ENCODE results near the gene IL1RL1.

Gene IL1RL1

DNA sequence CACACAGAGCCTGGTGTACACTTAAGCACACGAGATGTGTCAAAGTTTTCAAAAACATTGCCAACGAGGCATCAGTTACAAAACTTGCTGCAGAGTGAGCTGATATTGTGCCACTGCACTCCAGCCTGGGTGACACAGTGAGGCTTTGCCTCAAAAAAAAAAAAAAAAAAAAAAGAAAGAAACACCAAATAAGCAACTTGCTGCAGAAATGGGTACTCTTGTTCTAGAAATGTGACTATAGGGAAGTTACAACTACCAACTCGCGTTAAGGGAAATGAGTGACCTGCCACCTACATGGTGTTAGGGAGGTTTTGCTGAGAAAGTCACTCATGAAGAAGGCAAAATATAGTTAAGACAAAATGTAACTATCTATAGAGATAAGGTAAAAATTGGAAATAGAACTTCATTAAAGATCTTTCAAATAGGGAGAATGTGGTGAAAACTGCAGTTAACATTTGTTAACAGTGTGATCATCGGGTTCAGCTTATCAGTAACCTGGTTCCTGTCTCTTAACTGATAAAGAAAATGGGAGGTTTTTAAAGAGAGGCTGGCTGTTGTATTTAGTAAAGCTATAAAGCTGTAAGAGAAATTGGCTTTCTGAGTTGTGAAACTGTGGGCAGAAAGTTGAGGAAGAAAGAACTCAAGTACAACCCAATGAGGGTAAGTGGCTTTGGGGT lies at the start of gene IL1RL1:
Gene IL1RL1 (plus strand): TSS at position 600 of the 677 bp plus-strand sequence. CDS start 26,702 bp downstream, outside the sequence.
- DNase-seq (ENCODE audit: low spot score) = no peak

DNA sequence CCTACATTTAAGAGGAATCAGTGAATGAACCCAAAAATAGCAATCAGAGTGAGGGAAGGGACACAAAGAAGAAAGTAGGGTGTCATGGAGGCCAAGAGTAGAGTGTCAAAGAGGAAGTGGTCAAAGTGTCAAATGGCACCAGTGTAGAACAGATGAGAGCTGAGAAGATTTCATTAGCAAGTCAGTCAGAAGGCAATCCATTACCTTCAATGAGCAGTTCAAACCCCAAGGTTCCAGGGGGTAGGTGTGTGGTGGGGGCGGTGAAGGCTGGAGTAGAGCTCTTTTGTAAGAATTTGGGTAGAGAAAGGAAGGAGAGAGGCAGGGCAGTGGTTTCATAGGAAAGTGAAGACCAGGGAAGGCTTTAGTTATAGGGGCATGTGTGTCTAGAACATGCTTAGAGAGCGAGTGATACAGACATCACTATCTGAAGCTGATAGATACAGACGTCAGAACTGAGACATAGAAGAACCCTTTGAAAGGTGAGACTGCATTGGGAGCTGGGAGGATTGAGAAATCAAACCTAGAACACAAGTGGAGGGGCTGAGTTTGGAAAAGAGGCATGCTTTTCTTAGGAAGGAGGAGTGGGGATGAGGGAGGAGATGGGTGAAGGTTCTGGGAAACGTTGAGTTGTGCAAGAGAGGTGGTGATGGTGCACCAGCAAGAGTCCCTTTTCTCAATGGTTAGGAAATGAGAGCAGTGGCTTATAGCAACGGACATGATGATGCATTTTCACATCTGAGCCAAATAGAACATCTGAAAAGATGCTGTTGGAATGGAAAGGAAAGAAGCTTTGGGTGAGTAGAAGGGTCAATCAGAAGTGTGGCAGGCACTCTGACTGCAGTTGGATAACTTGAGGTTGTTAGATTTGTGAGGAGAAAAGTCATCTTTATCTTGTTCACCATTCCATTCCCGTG lies 48.9 kb upstream of the IL1RL1 start:
- no peak for DNase-seq (ENCODE audit: low spot score)

DNA sequence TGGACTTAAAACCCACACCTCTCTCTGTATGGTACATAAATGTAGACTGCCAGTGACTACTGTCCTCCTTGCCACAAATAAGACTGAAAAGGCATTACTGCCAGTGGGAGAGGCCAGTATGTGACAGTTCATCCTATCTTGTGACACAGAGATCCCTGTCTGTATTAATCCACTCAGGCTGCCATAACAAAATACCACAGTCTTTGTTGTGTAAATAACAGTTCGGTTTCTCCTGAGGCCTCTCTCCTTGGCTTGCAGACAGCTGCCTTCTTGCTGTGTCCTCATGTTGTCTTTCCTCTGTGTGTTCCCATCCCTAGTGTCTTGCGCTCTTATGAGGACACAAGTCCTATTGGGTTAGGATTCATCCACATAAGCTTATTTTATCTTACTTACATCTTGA lies 46.4 kb upstream of the IL1RL1 start:
- DNase-seq (ENCODE audit: low spot score) = no peak

GRCh38 chr2:102266204-102266603 lies 45.2 kb upstream of the IL1RL1 start:
- no peak for DNase-seq (ENCODE audit: low spot score)

GRCh38 chr2:102267774-102268173 lies 43.6 kb upstream of the IL1RL1 start:
- DNase-seq (ENCODE audit: low spot score) = no peak

DNA sequence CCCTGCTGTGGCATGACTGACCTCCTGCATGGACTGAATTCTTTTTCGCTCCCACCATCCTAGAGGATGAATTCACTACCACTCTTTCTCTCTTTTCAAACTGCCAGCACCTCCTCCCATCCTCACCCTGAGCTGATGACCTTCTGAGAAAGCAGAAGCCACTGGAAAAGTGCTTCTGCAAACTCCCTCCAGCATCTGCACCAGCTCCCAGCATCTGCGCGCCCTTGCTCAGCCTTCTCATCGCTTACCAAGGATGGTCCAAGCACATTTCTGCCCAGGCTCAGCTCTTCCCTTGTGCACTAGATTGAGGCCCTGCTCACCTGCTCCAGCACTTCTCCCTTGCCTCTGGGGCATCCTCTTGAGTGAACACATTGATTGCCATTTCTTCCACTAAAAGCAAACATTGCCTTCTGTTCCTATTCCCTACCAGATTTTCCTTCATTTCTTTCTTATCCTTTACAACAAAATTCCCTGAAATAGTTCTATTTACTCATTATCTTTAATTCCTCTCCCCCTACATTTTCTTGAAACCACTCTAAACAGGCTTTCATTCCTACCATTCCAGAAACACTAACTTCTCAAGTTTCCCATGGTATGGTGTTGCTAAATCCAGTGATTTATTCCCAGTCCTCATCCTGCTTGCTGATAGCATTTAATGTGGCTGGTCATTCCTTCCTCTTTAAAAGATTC lies 42.7 kb upstream of the IL1RL1 start:
- DNase-seq (ENCODE audit: low spot score) = no peak

DNA sequence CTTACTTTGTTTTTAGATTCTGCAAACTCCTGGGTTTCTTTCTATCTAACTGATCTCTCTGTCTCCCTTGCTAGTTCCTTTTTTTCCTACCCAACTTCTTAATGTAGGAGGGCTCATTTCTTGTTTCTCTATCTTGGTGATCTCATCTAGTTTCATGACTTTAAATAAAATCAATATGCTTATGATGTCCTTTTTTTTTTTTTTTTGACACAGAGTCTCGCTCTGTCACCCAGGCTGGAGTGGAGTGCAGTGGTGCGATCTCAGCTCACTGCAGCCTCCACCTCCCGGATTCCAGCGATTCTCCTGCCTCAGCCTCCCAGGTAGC lies 42.2 kb upstream of the IL1RL1 start:
- no peak for DNase-seq (ENCODE audit: low spot score)

GRCh38 chr2:102271844-102272243 lies 39.5 kb upstream of the IL1RL1 start:
- DNase-seq (ENCODE audit: low spot score) = no peak

- no peak for DNase-seq (ENCODE audit: low spot score)
These were observed 37.6 kb upstream of the IL1RL1 start for GRCh38 chr2:102273619-102274211.

GRCh38 chr2:102276549-102277201 lies 34.7 kb upstream of the IL1RL1 start:
- DNase-seq (ENCODE audit: low spot score) = no peak

DNA sequence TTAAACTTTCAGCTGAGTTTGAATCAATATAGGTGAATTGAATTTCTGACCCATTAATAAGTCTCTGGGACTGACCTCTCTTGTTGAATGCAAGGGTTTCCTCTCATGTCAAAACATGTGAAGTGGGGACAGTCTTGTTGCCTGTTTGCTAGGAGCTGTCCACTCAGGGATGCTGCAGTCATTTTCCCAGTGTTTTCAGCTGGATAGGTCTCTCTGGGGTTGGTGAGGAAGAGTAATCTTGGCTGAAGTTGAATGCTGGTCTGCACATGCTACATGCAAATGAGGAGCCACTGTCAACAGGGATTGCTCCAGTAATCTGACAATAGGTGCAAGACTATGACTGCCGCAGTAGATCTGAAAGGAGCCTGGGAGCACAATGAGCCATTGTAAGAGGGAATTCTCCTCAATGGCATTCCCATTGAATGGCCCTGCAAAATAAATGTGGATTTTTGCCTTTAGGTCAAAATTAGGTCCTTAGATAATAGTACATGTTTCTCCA lies 34.1 kb upstream of the IL1RL1 start:
- no peak for DNase-seq (ENCODE audit: low spot score)

- no peak for DNase-seq (ENCODE audit: low spot score)
These were observed 32.5 kb upstream of the IL1RL1 start for GRCh38 chr2:102278720-102279390.

- DNase-seq (ENCODE audit: low spot score) = no peak
These were observed 32.0 kb upstream of the IL1RL1 start for GRCh38 chr2:102279391-102279735.

DNA sequence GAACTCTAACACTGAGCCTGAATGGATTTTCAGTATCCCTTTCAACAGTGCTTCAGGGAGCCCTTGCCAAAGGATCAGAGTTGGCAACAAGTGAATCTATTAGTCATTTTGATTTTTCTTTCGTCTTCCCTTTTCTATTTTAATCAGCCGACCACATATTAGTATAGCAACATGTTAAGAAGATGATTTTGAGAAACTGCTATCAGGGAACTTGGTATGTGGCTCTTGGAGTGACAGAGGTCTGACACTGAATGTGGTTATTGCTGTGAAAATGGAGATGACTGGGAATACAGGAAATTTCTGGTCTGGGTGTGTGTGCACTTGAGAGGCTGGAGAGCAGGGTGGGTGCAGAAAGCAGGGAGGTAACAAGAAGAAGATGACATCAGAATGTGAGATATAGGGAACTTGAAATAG lies 28.7 kb upstream of the IL1RL1 start:
- DNase-seq (ENCODE audit: low spot score) = no peak

- DNase-seq (ENCODE audit: low spot score) = no peak
These were observed 27.4 kb upstream of the IL1RL1 start for GRCh38 chr2:102283996-102284395.

DNA sequence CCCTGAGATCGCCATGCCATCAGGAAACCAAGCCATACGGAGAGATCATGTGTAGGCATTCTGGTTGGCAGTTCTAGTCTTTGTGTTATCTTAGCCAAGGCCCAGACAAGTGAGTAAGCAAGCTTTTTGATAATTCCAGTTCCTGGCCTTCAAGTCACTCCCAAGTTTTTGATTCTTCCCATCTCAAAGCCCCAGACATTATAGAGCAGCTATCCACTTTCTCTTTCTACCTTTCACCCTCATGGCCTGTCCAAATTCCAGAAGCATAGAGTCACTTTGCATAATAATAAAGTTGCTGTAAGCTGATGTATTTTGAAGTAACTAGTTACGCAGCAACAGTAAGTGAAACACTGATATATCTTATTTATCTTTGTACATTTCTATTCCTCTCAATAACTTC lies 26.8 kb upstream of the IL1RL1 start:
- DNase-seq (ENCODE audit: low spot score) = no peak

DNA sequence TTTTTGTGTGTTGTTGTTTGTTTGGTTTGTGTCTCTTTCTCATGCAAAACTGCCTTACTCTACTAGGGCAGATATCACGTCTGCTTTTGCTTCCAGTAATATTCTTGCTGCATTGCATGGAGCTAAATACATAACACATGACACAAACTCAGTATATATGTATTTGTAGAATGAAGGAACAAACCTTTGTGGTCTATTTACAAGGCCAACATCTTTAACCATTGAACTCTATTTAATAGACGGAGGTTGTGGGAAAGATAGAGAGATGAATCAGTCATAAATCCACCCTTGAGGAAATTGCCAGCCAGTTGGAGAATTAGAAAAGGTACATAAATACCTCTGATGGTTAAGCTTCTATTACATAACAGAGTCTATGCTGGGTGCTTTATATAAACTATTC lies 26.0 kb upstream of the IL1RL1 start:
- DNase-seq (ENCODE audit: low spot score) = no peak

- no peak for DNase-seq (ENCODE audit: low spot score)
These were observed 25.3 kb upstream of the IL1RL1 start for GRCh38 chr2:102286041-102286440.

- no peak for DNase-seq (ENCODE audit: low spot score)
These were observed 22.2 kb upstream of the IL1RL1 start for GRCh38 chr2:102289129-102289528.

DNA sequence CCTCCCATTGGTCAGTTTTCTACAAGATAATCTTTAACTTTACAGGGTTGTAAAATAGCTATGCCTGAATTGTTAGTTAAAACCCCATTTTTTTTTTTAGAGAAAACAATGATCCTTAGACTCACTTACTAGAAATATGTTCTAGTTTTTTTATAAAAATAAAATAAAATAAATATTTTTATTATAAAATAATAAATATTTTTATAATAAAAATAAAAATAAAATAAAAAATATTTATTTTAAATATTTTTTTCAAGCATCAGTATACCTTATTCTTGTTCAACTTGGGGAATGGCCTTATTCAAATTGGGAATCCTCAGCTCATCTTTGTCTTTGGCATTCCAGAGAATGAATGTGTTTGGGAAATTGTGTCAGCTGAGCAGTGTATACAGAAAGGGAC lies 20.8 kb upstream of the IL1RL1 start:
- DNase-seq (ENCODE audit: low spot score) = no peak

GRCh38 chr2:102291319-102292075 lies 19.9 kb upstream of the IL1RL1 start:
- DNase-seq (ENCODE audit: low spot score) = no peak
